Right lobe of liver (tissue), 4 donors: ENCODE data around the gene SUGCT.
"Not testable (repeated sequence)": the region's sequence is repeated elsewhere in the genome, so short reads cannot be mapped to it uniquely, and the experiment has no call there.

ENCODE experiments used
- POLR2A ChIP-seq: fragments of 450-650 bp; IDR thresholded peaks from one replicate; pipeline ENCODE4 v1.6.1; 2017; ENCODE audit warnings: antibody characterized with exemption, mild to moderate bottlenecking
- TF ChIP-seq, protein P1 (sequence below), 4 donors: fragments of 200-600 bp in 3 of 4; fragments of 450-650 bp in 1 of 4; IDR thresholded peaks; one replicate each; pipeline versions ENCODE4 v1.5.1 to v1.8.0; 2016 to 2022; ENCODE audit warnings: antibody characterized with exemption in 4 of 4, mild to moderate bottlenecking in 2 of 4
- donor health status: DM: no; HTN: no; CAD: no.
- donor health status: DM: no; HTN: no; CAD: no.
- donor health status: DM: no; HTN: yes; CAD: no.

DNA sequence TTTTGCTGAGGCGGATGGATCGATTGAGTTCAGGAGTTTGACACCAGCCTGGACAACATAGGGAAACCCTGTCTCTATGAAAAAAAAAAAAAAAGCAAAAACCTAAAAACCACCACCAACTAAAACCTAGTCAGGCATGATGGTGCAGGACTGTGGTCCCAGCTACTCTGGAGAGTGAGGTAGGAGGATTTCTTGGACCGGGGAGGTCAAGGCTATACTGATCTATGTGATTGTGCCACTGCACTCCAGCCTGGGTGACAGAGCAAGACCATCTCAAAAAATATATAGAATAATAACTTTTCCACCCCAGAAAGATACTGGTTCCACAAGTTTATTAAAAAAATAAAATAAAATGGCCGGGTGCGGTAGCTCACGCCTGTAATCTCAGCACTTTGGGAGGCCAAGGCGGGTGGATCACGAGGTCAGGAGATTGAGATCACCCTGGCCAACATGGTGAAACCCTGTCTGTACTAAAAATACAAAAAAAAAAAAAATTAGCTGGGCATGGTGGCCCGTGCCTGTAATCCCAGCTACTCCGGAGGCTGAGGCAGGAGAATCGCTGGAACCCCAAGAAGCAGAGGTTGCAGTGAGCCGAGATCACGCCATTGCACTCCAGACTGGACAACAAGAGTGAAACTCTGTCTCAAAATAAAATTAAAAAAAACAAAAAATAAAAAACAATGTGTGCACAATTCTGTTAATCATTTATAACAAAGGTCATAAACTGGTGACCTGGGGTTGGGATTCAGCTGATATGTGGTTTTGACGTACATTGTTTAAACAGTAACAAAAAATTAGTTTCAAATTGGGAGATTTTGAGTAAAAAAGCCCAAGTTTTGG is 12.5 kb upstream of the SUGCT start:
- TF ChIP-seq, protein P1, sequence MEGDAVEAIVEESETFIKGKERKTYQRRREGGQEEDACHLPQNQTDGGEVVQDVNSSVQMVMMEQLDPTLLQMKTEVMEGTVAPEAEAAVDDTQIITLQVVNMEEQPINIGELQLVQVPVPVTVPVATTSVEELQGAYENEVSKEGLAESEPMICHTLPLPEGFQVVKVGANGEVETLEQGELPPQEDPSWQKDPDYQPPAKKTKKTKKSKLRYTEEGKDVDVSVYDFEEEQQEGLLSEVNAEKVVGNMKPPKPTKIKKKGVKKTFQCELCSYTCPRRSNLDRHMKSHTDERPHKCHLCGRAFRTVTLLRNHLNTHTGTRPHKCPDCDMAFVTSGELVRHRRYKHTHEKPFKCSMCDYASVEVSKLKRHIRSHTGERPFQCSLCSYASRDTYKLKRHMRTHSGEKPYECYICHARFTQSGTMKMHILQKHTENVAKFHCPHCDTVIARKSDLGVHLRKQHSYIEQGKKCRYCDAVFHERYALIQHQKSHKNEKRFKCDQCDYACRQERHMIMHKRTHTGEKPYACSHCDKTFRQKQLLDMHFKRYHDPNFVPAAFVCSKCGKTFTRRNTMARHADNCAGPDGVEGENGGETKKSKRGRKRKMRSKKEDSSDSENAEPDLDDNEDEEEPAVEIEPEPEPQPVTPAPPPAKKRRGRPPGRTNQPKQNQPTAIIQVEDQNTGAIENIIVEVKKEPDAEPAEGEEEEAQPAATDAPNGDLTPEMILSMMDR (IDR thresholded peaks at IDR 0.05) = not testable (repeated sequence)
- TF ChIP-seq POLR2A = not testable (repeated sequence)
